HEK293 (cell line): Measurements from ENCODE around the gene AFF3.

Experiments used
- CTCF ChIA-PET: fragments of 350-600 bp; formaldehyde crosslinking; extraction: SDS; loops from one replicate; lab custom pipeline; 2021; ENCODE audit warnings: antibody characterized with exemption; lab: Yijun Ruan, JAX
- POLR2A ChIA-PET: fragments of 300-600 bp; formaldehyde crosslinking; extraction: SDS; loops from one replicate; lab custom pipeline; 2020; ENCODE audit warnings: antibody characterized with exemption, inconsistent platforms; lab: Yijun Ruan, JAX
- H3K27ac ChIP-seq: fragments of 200-500 bp; sonication (Bioruptor generic); 2 replicates; pipeline ENCODE4 v1.5.1; 2014; ENCODE audit warnings: low read depth, low read length, control low read depth, inconsistent platforms; ENCODE audit errors: extremely low read depth
- H3K36me3 ChIP-seq, 2 experiments: fragments of 200-500 bp in 1 of 2; sonication (Bioruptor generic) in 1 of 2; 1 replicate in 1 of 2; 2 replicates in 1 of 2; pipeline ENCODE4 v1.5.1; 2014 to 2017; ENCODE audit warnings: inconsistent platforms in 2 of 2, low read length in 2 of 2; ENCODE audit not compliant: control insufficient read depth in 2 of 2, insufficient read depth in 1 of 2
- H3K4me1 ChIP-seq: fragments of 200-500 bp; sonication (Bioruptor generic); 2 replicates; pipeline ENCODE4 v1.5.1; 2014; ENCODE audit warnings: mild to moderate bottlenecking, low read length, inconsistent platforms; ENCODE audit not compliant: control insufficient read depth, insufficient read depth
- H3K4me3 ChIP-seq: 2 replicates; pipeline ENCODE4 v1.5.1; 2011; ENCODE audit warnings: low read depth, mild to moderate bottlenecking, control low read depth, low read length, moderate library complexity
- H3K9me3 ChIP-seq: fragments of 200-500 bp; sonication (Bioruptor generic); 2 replicates; pipeline ENCODE4 v1.5.1; 2014; ENCODE audit warnings: low read depth, low read length, inconsistent platforms; ENCODE audit not compliant: control insufficient read depth, insufficient read depth
- BCL11A ChIP-seq: fragments of 450-650 bp; formaldehyde crosslinking; IDR thresholded peaks from 2 replicates; pipeline ENCODE4 v1.5.1; 2016; ENCODE audit warnings: low read depth, missing biosample characterization, missing genetic modification characterization
- HOXC10 ChIP-seq: sonication (generic); formaldehyde crosslinking; IDR thresholded peaks from 2 replicates; pipeline ENCODE4 v1.8.1; 2023; ENCODE audit warnings: mild to moderate bottlenecking, missing genetic modification reagents
- SCRT1 ChIP-seq: fragments of 450-650 bp; formaldehyde crosslinking; IDR thresholded peaks from 2 replicates; pipeline ENCODE4 v1.5.1; 2016; ENCODE audit warnings: missing biosample characterization, missing genetic modification characterization, borderline replicate concordance
- SCRT2 ChIP-seq: fragments of 450-650 bp; formaldehyde crosslinking; IDR thresholded peaks from 2 replicates; pipeline ENCODE4 v1.5.1; 2016; ENCODE audit warnings: missing biosample characterization, missing genetic modification characterization
- ZNF10 ChIP-seq: fragments of 450-650 bp; formaldehyde crosslinking; IDR thresholded peaks from 2 replicates; pipeline ENCODE4 v1.5.1; 2017; ENCODE audit warnings: missing biosample characterization, missing genetic modification characterization
- ZNF223 ChIP-seq: fragments of 450-650 bp; formaldehyde crosslinking; IDR thresholded peaks from 2 replicates; pipeline ENCODE4 v1.5.1; 2016; ENCODE audit warnings: missing biosample characterization, missing genetic modification characterization
- ZNF266 ChIP-seq: fragments of 450-650 bp; formaldehyde crosslinking; IDR thresholded peaks from 2 replicates; pipeline ENCODE4 v1.5.1; 2016; ENCODE audit warnings: missing biosample characterization, missing genetic modification characterization, low read depth
- ZNF324 ChIP-seq: fragments of 450-650 bp; formaldehyde crosslinking; IDR thresholded peaks from 2 replicates; pipeline ENCODE4 v1.5.1; 2016; ENCODE audit warnings: missing biosample characterization, missing genetic modification characterization
- ZNF529 ChIP-seq: fragments of 450-650 bp; formaldehyde crosslinking; IDR thresholded peaks from 2 replicates; pipeline ENCODE4 v1.5.1; 2017; ENCODE audit warnings: missing genetic modification characterization, missing biosample characterization; ENCODE audit not compliant: insufficient replicate concordance
- ZNF561 ChIP-seq: fragments of 450-650 bp; IDR thresholded peaks from 2 replicates; pipeline ENCODE4 v1.5.1; 2018; ENCODE audit warnings: missing biosample characterization, missing genetic modification characterization, borderline replicate concordance
- ZNF571 ChIP-seq: fragments of 450-650 bp; formaldehyde crosslinking; IDR thresholded peaks from 2 replicates; pipeline ENCODE4 v1.5.0; 2017; ENCODE audit warnings: missing biosample characterization, missing genetic modification characterization
- ZNF639 ChIP-seq: fragments of 450-650 bp; formaldehyde crosslinking; IDR thresholded peaks from 2 replicates; pipeline ENCODE4 v1.5.1; 2016; ENCODE audit warnings: missing biosample characterization, missing genetic modification characterization
- ZNF660 ChIP-seq: fragments of 450-650 bp; IDR thresholded peaks from 2 replicates; pipeline ENCODE4 v1.5.1; 2018; ENCODE audit warnings: missing biosample characterization, mild to moderate bottlenecking, missing genetic modification characterization
- ZNF692 ChIP-seq: fragments of 450-650 bp; formaldehyde crosslinking; IDR thresholded peaks from 2 replicates; pipeline ENCODE4 v1.5.1; 2016; ENCODE audit warnings: missing biosample characterization, missing genetic modification characterization
- ZNF747 ChIP-seq: fragments of 450-650 bp; formaldehyde crosslinking; IDR thresholded peaks from 2 replicates; pipeline ENCODE4 v1.5.1; 2016; ENCODE audit warnings: missing biosample characterization, missing genetic modification characterization
- ZNF843 ChIP-seq: fragments of 450-650 bp; formaldehyde crosslinking; IDR thresholded peaks from 2 replicates; pipeline ENCODE4 v1.5.1; 2016; ENCODE audit warnings: missing biosample characterization, missing genetic modification characterization
- ZSCAN16 ChIP-seq: fragments of 450-650 bp; formaldehyde crosslinking; IDR thresholded peaks from 2 replicates; pipeline ENCODE4 v1.5.1; 2016; ENCODE audit warnings: missing biosample characterization, missing genetic modification characterization
- ZSCAN5A ChIP-seq: fragments of 450-650 bp; formaldehyde crosslinking; IDR thresholded peaks from 2 replicates; pipeline ENCODE4 v1.5.1; 2016; ENCODE audit warnings: missing biosample characterization, missing genetic modification characterization
- TF ChIP-seq, protein P1 (sequence below): fragments of 450-650 bp; formaldehyde crosslinking; IDR thresholded peaks from 2 replicates; pipeline ENCODE4 v1.5.1; 2016; ENCODE audit warnings: missing biosample characterization, missing genetic modification characterization
- TF ChIP-seq, protein P2 (sequence below): fragments of 450-650 bp; formaldehyde crosslinking; IDR thresholded peaks from 2 replicates; pipeline ENCODE4 v1.5.1; 2017; ENCODE audit warnings: missing biosample characterization, mild to moderate bottlenecking, missing genetic modification characterization, moderate library complexity

The AFF3 gene

DNA sequence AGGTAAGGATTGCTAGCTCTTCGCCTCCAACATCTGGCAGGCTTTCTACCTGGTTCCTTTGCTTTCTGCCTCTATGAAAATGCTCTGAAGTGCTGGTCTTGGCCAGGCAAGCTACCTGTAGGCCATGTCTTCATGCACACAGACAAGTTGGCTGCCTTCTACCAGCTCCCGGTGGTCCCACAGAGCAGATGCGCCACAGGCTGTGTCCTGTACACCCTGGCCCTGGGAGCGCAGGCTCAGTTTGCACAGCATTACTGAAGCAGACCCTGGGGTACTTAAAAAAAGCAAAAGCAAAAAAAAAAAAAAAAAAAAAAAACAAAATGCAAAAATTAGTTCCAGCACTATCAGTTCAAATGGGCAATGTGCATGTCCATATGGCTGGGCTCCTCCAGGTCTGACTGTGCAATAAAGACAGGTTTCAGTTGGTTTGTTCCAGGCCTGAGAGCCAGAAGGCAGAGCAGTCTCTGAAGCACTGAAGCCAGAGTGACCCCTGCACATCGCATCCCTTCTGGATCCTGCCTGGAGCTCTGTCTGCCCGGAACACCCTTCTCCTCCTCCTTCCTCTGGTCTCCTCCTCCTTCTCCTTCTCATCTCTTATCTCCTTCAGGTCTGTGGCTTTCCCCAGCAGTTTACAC is 364.6 kb downstream of the AFF3 start:
- no peaks in the 10 kb centered on the region for H3K9me3 ChIP-seq
- no peak overlapping the region for H3K4me3 ChIP-seq
- ChIA-PET CTCF (no interaction called here), POLR2A (no interaction called here)
- H3K36me3 ChIP-seq = no peaks in the 10 kb centered on the region
- H3K4me1 ChIP-seq = no peaks in the 10 kb centered on the region
- no peak overlapping the region for H3K27ac ChIP-seq
- no peak for TF ChIP-seq ZNF660 (tag by site-specific recombination)
- no peak for TF ChIP-seq SCRT2 (tag by site-specific recombination)
- TF ChIP-seq ZNF843 (tag by site-specific recombination) = no peak
- TF ChIP-seq BCL11A (tag by site-specific recombination) = no peak
- no peak for TF ChIP-seq ZSCAN5A (tag by site-specific recombination)
- TF ChIP-seq ZNF223 (tag by site-specific recombination) = no peak
- TF ChIP-seq ZNF747 (tag by site-specific recombination) = no peak
- no peak for TF ChIP-seq ZNF571 (tag by site-specific recombination)
- TF ChIP-seq ZNF266 (tag by site-specific recombination) = no peak
- TF ChIP-seq ZNF692 (tag by site-specific recombination) = no peak
- TF ChIP-seq ZNF529 (tag by site-specific recombination) = no peak
- no peak for TF ChIP-seq ZNF561 (tag by site-specific recombination)
- TF ChIP-seq HOXC10 = no peak
- TF ChIP-seq, protein P1, sequence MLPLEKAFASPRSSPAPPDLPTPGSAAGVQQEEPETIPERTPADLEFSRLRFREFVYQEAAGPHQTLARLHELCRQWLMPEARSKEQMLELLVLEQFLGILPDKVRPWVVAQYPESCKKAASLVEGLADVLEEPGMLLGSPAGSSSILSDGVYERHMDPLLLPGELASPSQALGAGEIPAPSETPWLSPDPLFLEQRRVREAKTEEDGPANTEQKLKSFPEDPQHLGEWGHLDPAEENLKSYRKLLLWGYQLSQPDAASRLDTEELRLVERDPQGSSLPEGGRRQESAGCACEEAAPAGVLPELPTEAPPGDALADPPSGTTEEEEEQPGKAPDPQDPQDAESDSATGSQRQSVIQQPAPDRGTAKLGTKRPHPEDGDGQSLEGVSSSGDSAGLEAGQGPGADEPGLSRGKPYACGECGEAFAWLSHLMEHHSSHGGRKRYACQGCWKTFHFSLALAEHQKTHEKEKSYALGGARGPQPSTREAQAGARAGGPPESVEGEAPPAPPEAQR (tag by site-specific recombination) = no peak

DNA sequence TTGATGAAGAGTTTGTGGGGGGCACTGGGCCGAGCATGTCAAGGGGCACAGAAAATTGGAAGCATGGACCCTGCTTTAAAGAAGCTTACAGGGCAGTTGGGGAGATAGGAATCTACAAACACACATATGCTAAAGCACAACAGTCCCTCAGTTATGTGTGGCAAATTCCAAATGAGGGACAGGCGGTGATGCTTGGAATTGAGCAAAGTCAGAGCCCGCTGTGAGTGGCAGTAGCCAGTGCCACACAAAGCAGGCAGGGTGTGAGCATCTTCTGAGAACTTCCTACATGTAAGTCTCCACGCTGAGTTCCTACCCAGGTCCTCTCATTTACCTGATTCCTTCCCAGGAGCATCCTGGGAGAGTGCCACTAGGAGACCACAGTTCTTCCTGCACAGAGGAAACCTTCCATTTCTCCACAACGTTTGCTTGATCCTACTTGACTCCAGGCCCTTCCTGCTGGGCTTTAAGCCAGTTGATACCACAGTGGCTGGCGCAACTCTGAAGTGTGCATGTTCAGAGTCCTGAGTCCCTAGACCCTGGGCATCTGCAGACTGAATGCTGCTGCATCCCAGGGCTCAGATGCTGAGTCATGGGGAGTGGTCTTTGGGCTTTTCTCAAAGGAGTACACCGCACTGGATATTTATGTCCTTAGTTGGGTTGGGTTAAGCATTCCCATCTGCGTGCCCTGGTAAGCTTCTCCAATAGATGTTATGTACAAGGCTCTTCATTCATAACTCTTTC is 365.3 kb downstream of the AFF3 start:
- Histone ChIP-seq H3K4me3 (no peak overlapping the region), H3K4me1 (no peaks in the 10 kb centered on the region), H3K9me3 (no peaks in the 10 kb centered on the region), H3K27ac (no peak overlapping the region), H3K36me3 (no peaks in the 10 kb centered on the region)
- POLR2A ChIA-PET = no interaction called here
- TF ChIP-seq ZNF639 (no peak), ZNF10 (tag by site-specific recombination) (no peak), ZSCAN16 (tag by site-specific recombination) (no peak), SCRT1 (no peak), ZNF324 (no peak)
- TF ChIP-seq, protein P2, sequence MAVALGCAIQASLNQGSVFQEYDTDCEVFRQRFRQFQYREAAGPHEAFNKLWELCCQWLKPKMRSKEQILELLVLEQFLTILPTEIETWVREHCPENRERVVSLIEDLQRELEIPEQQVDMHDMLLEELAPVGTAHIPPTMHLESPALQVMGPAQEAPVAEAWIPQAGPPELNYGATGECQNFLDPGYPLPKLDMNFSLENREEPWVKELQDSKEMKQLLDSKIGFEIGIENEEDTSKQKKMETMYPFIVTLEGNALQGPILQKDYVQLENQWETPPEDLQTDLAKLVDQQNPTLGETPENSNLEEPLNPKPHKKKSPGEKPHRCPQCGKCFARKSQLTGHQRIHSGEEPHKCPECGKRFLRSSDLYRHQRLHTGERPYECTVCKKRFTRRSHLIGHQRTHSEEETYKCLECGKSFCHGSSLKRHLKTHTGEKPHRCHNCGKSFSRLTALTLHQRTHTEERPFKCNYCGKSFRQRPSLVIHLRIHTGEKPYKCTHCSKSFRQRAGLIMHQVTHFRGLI (tag by site-specific recombination) = no peak
- CTCF ChIA-PET = no interaction called here
